Measurements from ENCODE around the gene MBTPS1. TPM values are rescaled to one million over a fixed set of nuclear protein-coding genes. Genes with fewer than 3 reads are reported as not detected.

MBTPS1 gene
- total and polyA plus RNA-seq, 10 of the 15 experiments (the other 5 are each of a cell fraction or from before 2014, with no cell fraction given): 1.3 to 43.9 (median 35.2) TPM

DNA sequence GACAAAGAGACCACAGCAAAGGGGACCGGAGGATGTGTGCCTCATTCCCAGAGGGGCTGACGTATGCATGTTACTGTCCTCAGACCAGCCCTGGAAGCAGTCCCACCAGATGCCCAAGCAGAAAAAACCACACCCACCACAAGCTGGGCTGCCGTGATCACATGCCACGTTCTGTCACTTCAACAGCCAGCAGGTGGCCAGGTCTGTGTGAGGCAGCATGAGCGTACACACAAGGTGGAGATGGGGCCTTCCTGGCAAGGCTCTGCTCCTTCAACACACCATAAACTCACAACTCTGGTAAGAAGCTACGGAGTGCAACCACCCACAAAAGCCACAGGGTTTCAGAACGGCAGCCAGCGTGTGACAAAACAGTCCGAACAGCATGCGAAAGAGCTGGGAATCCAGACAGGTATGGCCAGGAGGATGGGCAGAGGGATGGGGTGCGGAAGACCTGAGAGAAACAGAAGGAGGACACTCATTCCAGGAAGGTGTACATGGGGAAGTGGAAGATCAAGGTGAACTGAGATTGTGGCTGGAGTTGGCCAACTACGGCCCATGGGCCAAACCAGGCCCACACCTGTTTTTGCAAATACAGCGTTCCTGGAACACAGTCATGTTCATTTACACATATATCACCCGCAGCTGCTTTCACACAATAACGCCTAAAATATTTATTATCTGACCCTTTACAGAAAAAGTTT lies 27.9 kb downstream of the MBTPS1 start (continued):
- TF ChIP-seq PML (IDR thresholded peaks at IDR 0.05; ENCODE audit: low read length): no peak
- TF ChIP-seq IRF4 (IDR thresholded peaks at IDR 0.05; ENCODE audit: low read depth, low read length): peak; percentile 63
- no peak for TF ChIP-seq ZNF207 (IDR thresholded peaks at IDR 0.05; ENCODE audit: borderline replicate concordance)
- no peak for TF ChIP-seq ATF7 (IDR thresholded peaks at IDR 0.05; ENCODE audit: low read depth)
- TF ChIP-seq SMARCA5 (IDR thresholded peaks at IDR 0.05): no peak
- no peak for TF ChIP-seq NR2F1 (conservative IDR thresholded peaks at IDR 0.05)
- no peak for TF ChIP-seq BRCA1 (IDR thresholded peaks at IDR 0.05; ENCODE audit: low read depth, low read length)
- no peak for TF ChIP-seq ZNF592 (IDR thresholded peaks at IDR 0.05)
- peak; percentile 75 to 87 for TF ChIP-seq BHLHE40 (IDR thresholded peaks at IDR 0.05; ENCODE audit: borderline replicate concordance in 1 of 2, low read depth in 2 of 2, low read length in 1 of 2)
- TF ChIP-seq ZNF217 (IDR thresholded peaks at IDR 0.05): no peak
- TF ChIP-seq MXI1 (IDR thresholded peaks at IDR 0.05; ENCODE audit: low read depth, low read length): peak; percentile 30; the same call in 1 of the 2 replicates
- TF ChIP-seq, protein P1, sequence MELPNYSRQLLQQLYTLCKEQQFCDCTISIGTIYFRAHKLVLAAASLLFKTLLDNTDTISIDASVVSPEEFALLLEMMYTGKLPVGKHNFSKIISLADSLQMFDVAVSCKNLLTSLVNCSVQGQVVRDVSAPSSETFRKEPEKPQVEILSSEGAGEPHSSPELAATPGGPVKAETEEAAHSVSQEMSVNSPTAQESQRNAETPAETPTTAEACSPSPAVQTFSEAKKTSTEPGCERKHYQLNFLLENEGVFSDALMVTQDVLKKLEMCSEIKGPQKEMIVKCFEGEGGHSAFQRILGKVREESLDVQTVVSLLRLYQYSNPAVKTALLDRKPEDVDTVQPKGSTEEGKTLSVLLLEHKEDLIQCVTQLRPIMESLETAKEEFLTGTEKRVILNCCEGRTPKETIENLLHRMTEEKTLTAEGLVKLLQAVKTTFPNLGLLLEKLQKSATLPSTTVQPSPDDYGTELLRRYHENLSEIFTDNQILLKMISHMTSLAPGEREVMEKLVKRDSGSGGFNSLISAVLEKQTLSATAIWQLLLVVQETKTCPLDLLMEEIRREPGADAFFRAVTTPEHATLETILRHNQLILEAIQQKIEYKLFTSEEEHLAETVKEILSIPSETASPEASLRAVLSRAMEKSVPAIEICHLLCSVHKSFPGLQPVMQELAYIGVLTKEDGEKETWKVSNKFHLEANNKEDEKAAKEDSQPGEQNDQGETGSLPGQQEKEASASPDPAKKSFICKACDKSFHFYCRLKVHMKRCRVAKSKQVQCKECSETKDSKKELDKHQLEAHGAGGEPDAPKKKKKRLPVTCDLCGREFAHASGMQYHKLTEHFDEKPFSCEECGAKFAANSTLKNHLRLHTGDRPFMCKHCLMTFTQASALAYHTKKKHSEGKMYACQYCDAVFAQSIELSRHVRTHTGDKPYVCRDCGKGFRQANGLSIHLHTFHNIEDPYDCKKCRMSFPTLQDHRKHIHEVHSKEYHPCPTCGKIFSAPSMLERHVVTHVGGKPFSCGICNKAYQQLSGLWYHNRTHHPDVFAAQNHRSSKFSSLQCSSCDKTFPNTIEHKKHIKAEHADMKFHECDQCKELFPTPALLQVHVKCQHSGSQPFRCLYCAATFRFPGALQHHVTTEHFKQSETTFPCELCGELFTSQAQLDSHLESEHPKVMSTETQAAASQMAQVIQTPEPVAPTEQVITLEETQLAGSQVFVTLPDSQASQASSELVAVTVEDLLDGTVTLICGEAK (IDR thresholded peaks at IDR 0.05; ENCODE audit: borderline replicate concordance): no peak
- no peak for TF ChIP-seq SREBF2 (IDR thresholded peaks at IDR 0.05; ENCODE audit: low read length)
- TF ChIP-seq PBX3 (IDR thresholded peaks at IDR 0.05; ENCODE audit: insufficient replicate concordance, low read depth, low read length): no peak
- TF ChIP-seq LARP7 (IDR thresholded peaks at IDR 0.05): no peak
- TF ChIP-seq RAD51 (IDR thresholded peaks at IDR 0.05): 0 out of 2 replicates have a peak, but pooled peaks have one; percentile 39
- no peak for TF ChIP-seq ASH2L (IDR thresholded peaks at IDR 0.05; ENCODE audit: borderline replicate concordance, low read depth)
- 0 out of 2 replicates have a peak, but pooled peaks have one; percentile 37 for TF ChIP-seq CREB1 (IDR thresholded peaks at IDR 0.05; ENCODE audit: low read depth)
- no peak for TF ChIP-seq TCF3 (IDR thresholded peaks at IDR 0.05; ENCODE audit: borderline replicate concordance, insufficient read depth, low read depth, low read length)
- no peak for TF ChIP-seq JUND (IDR thresholded peaks at IDR 0.05; ENCODE audit: low read depth, low read length)
- TF ChIP-seq DPF2 (IDR thresholded peaks at IDR 0.05): 0 out of 2 replicates have a peak, but pooled peaks have one; percentile 40
- no peak for TF ChIP-seq ZNF24 (IDR thresholded peaks at IDR 0.05)
- no peak for TF ChIP-seq YBX1 (IDR thresholded peaks at IDR 0.05)
- TF ChIP-seq RCOR1 (conservative IDR thresholded peaks at IDR 0.05; ENCODE audit: low read depth, low read length): no peak

Measured in GM12878 (cell line).